Panc1 (cell line): Measurements from ENCODE around the gene BICD1. TPM values are rescaled to one million over a fixed set of nuclear protein-coding genes. Genes with fewer than 3 reads are reported as not detected.
A peak's percentile ranks its signal among the peaks of the same experiment; 100 is the strongest.

Experiments used
- ATAC-seq: fragments of 200-7000 bp; cut with Tn5 transposase; 2 replicates; pipeline ENCODE4 v1.9.1; 2020; ENCODE audit warnings: mild to moderate bottlenecking, moderate library complexity
- BruUV-seq: library from RNA; stranded (reverse); fragments of 400-500 nt; replicated peaks from 2 replicates; lab custom pipeline; 2021; lab: Mats Ljungman, UMichigan
- CTCF ChIA-PET: fragments of 300-600 bp; sonication (Branson Sonifier 250); formaldehyde crosslinking; loops from one replicate; lab custom pipeline; 2022; ENCODE audit warnings: antibody characterized with exemption; lab: Charles Lee
- POLR2A ChIA-PET: fragments of 300-600 bp; sonication (Branson Sonifier 250); formaldehyde crosslinking; loops from one replicate; lab custom pipeline; 2022; ENCODE audit warnings: antibody characterized with exemption; lab: Charles Lee
- DNase-seq: peaks from one replicate; pipeline ENCODE4 v3.0.0-alpha.2; 2010; ENCODE audit warnings: low read depth, low spot score
- H3K27ac ChIP-seq: 2 replicates; pipeline ENCODE4 v1.5.1; 2011; ENCODE audit warnings: mild to moderate bottlenecking, low read length, inconsistent platforms
- H3K27me3 ChIP-seq: fragments of 200-500 bp; sonication (Bioruptor generic); 2 replicates; pipeline ENCODE4 v1.6.0; 2014; ENCODE audit warnings: low read length, inconsistent platforms; ENCODE audit not compliant: control insufficient read depth, insufficient read depth
- H3K36me3 ChIP-seq: fragments of 200-500 bp; sonication (Bioruptor generic); 2 replicates; pipeline ENCODE4 v1.5.1; 2014; ENCODE audit warnings: inconsistent platforms, mild to moderate bottlenecking, low read length, moderate library complexity; ENCODE audit not compliant: control insufficient read depth, insufficient read depth
- H3K4me1 ChIP-seq: 2 replicates; pipeline ENCODE4 v1.5.1; 2011; ENCODE audit warnings: inconsistent platforms, mild to moderate bottlenecking, low read length, moderate library complexity; ENCODE audit not compliant: control insufficient read depth, insufficient read depth
- H3K4me3 ChIP-seq, 2 experiments: 2 replicates each; pipeline ENCODE4 v1.5.1; 2011 to 2012; ENCODE audit warnings: low read depth in 2 of 2, low read length in 2 of 2, mild to moderate bottlenecking in 2 of 2, inconsistent platforms in 1 of 2, moderate library complexity in 1 of 2
- H3K9me3 ChIP-seq: fragments of 200-500 bp; sonication (Bioruptor generic); 2 replicates; pipeline ENCODE4 v1.5.1; 2014; ENCODE audit warnings: low read depth, mild to moderate bottlenecking, inconsistent platforms, low read length, moderate library complexity; ENCODE audit not compliant: control insufficient read depth, insufficient read depth
- POLR2AphosphoS5 ChIP-seq: IDR thresholded peaks from 2 replicates; pipeline ENCODE4 v1.6.1; 2012; ENCODE audit warnings: mild to moderate bottlenecking, low read depth, low read length, moderate library complexity
- SIN3A ChIP-seq: IDR thresholded peaks from 2 replicates; pipeline ENCODE4 v1.6.1; 2012; ENCODE audit warnings: low read depth, mild to moderate bottlenecking, low read length, moderate library complexity, borderline replicate concordance; ENCODE audit not compliant: insufficient read depth
- TCF7L2 ChIP-seq: IDR thresholded peaks from 2 replicates; pipeline ENCODE4 v1.6.1; 2011; ENCODE audit warnings: mild to moderate bottlenecking, low read depth, low read length, inconsistent platforms
- in situ Hi-C: cut with HindIII; loops from 2 replicates; pipeline ENCODE4 v1.10.0; 2016; ENCODE audit warnings: low sequenced_read_pairs, low pct_unique_long_range_greater_than_20kb
- intact Hi-C: fragments of 100-400 bp; cut with micrococcal nuclease; formaldehyde crosslinking; loops from one replicate; pipeline ENCODE4 v1.10.0; 2022; ENCODE audit not compliant: unreplicated experiment
- total RNA-seq: library from RNA; stranded (reverse); gene quantifications from one replicate; pipeline ENCODE4 v1.2.1, GENCODE V29; 2021; ENCODE audit not compliant: unreplicated experiment
- TF ChIP-seq, protein P1 (sequence below): fragments of 450-650 bp; IDR thresholded peaks from 2 replicates; pipeline ENCODE4 v1.5.1; 2017; ENCODE audit warnings: mild to moderate bottlenecking
- TF ChIP-seq, protein P2 (sequence below), 2 experiments: IDR thresholded peaks; 2 replicates each; pipeline ENCODE4 v1.6.1; 2011 to 2012; ENCODE audit warnings: low read depth in 2 of 2, control low read depth in 1 of 2, low read length in 1 of 2, mild to moderate bottlenecking in 1 of 2, moderate library complexity in 1 of 2; ENCODE audit not compliant: insufficient read depth in 1 of 2

The BICD1 gene
- total RNA-seq, 1 experiment from 2014 or later, result 40.0 TPM

DNA sequence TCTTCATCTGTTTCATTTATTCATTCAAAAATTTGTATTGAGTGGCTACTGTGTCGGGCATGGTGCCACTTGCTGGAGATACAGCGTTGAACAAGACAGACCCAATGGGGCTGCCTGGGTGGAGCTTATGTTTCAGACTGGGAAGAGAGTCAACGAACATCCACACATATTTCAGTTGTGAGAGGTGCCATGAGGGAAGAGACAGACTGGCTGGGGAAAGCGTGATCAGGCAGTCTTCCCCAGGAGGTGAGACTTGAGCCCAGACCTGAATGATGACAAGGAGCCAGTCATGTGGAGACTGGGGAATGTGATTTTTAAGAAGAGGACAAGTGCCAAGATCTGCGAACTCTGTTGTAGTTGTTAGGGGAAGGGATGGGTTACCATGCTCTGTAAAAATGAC is 12.2 kb downstream of the BICD1 start:
- CTCF ChIA-PET, result no interaction called here
- H3K4me3 ChIP-seq, result no peak overlapping the region
- BruUV-seq, result no TSS peak
- H3K27ac ChIP-seq, result peak overlapping the region; percentile 53; the same call in 1 of the 2 replicates
- no peak for TF ChIP-seq SIN3A
- TF ChIP-seq POLR2AphosphoS5, result no peak
- TF ChIP-seq TCF7L2, result no peak
- TF ChIP-seq, protein P1, sequence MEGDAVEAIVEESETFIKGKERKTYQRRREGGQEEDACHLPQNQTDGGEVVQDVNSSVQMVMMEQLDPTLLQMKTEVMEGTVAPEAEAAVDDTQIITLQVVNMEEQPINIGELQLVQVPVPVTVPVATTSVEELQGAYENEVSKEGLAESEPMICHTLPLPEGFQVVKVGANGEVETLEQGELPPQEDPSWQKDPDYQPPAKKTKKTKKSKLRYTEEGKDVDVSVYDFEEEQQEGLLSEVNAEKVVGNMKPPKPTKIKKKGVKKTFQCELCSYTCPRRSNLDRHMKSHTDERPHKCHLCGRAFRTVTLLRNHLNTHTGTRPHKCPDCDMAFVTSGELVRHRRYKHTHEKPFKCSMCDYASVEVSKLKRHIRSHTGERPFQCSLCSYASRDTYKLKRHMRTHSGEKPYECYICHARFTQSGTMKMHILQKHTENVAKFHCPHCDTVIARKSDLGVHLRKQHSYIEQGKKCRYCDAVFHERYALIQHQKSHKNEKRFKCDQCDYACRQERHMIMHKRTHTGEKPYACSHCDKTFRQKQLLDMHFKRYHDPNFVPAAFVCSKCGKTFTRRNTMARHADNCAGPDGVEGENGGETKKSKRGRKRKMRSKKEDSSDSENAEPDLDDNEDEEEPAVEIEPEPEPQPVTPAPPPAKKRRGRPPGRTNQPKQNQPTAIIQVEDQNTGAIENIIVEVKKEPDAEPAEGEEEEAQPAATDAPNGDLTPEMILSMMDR, result no peak
- TF ChIP-seq, protein P2, sequence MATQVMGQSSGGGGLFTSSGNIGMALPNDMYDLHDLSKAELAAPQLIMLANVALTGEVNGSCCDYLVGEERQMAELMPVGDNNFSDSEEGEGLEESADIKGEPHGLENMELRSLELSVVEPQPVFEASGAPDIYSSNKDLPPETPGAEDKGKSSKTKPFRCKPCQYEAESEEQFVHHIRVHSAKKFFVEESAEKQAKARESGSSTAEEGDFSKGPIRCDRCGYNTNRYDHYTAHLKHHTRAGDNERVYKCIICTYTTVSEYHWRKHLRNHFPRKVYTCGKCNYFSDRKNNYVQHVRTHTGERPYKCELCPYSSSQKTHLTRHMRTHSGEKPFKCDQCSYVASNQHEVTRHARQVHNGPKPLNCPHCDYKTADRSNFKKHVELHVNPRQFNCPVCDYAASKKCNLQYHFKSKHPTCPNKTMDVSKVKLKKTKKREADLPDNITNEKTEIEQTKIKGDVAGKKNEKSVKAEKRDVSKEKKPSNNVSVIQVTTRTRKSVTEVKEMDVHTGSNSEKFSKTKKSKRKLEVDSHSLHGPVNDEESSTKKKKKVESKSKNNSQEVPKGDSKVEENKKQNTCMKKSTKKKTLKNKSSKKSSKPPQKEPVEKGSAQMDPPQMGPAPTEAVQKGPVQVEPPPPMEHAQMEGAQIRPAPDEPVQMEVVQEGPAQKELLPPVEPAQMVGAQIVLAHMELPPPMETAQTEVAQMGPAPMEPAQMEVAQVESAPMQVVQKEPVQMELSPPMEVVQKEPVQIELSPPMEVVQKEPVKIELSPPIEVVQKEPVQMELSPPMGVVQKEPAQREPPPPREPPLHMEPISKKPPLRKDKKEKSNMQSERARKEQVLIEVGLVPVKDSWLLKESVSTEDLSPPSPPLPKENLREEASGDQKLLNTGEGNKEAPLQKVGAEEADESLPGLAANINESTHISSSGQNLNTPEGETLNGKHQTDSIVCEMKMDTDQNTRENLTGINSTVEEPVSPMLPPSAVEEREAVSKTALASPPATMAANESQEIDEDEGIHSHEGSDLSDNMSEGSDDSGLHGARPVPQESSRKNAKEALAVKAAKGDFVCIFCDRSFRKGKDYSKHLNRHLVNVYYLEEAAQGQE (IDR thresholded peaks at IDR 0.05; ENCODE audit: insufficient read depth in 1 of 2, low read depth in 2 of 2, low read length in 1 of 2), result no peak
- no peaks in the 10 kb centered on the region for H3K9me3 ChIP-seq
- H3K27me3 ChIP-seq, result no peaks in the 10 kb centered on the region
- ATAC-seq (no peak), DNase-seq (no peak)
- in situ Hi-C loops, result no loop called here
- intact Hi-C loops, result no loop called here
- H3K4me1 ChIP-seq, result peaks cover 37% of the 10 kb centered on the region
- H3K36me3 ChIP-seq, result no peaks in the 10 kb centered on the region
- POLR2A ChIA-PET, result no interaction called here

DNA sequence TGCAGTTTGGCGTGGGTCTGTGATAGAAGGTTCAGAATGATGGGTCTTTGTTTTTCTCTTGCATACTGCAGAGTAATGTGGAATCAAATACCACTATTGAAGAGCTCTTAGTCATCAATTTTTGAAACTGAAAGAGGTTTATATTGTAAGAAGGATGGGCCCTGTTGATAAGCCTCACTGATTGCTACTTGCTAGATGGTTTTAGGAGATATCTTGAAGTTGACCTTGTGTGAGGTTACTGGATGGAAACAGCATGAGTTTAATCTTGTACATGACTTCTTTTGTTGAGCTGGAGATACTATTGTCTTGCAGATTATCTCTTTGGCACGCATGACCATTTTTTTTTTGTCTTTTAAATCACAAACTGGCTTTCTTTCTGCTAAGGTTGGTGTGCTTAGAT is 13.8 kb downstream of the BICD1 start:
- Histone ChIP-seq H3K27me3 (no peaks in the 10 kb centered on the region), H3K4me1 (peaks cover 25% of the 10 kb centered on the region), H3K9me3 (no peaks in the 10 kb centered on the region), H3K27ac (no peak overlapping the region), H3K4me3 (no peak overlapping the region), H3K36me3 (no peaks in the 10 kb centered on the region)
- ChIA-PET CTCF (no interaction called here), POLR2A (interaction anchor here (0.7 kb wide), 1 partner anchor 159 kb away, joined by 3 read pairs; no protein-coding TSS in a partner anchor)
- in situ Hi-C loops, result no loop called here
- DNase-seq (no peak), ATAC-seq (no peak)
- TF ChIP-seq SIN3A, result no peak
- TF ChIP-seq, protein P2 (IDR thresholded peaks at IDR 0.05; ENCODE audit: insufficient read depth in 1 of 2, low read depth in 2 of 2, low read length in 1 of 2), result no peak
- TF ChIP-seq TCF7L2, result no peak
- TF ChIP-seq, protein P1, result no peak
- TF ChIP-seq POLR2AphosphoS5, result no peak
- intact Hi-C loops, result no loop called here
- BruUV-seq, result no TSS peak
